HG03460 (cell line): Measurements from ENCODE around the gene TTC23.
"Not testable (repeated sequence)": the region's sequence is repeated elsewhere in the genome, so short reads cannot be mapped to it uniquely, and the experiment has no call there.

Experiments
- ATAC-seq: cut with Tn5 transposase; IDR thresholded peaks from one replicate; pipeline ENCODE4 v1.9.1; 2021; ENCODE audit not compliant: unreplicated experiment

The TTC23 gene

GRCh38 chr15:99250001-99250400 is 620 bp upstream of the TTC23 start:
- ATAC-seq, result no peak

- ATAC-seq, result no peak
Measured at GRCh38 chr15:99248000-99248715, 1.2 kb downstream of the TTC23 start.

GRCh38 chr15:99247062-99247461 is 2.3 kb downstream of the TTC23 start:
- no peak for ATAC-seq

- ATAC-seq, result no peak
Measured at GRCh38 chr15:99244306-99244705, 5.1 kb downstream of the TTC23 start.

GRCh38 chr15:99241752-99242151 is 7.6 kb downstream of the TTC23 start:
- no peak for ATAC-seq

GRCh38 chr15:99239545-99240198 is 9.7 kb downstream of the TTC23 start:
- ATAC-seq, result peak; percentile 95

- no peak for ATAC-seq
Measured at GRCh38 chr15:99238849-99239248, 10.5 kb downstream of the TTC23 start.

GRCh38 chr15:99234160-99234559 is 15.2 kb downstream of the TTC23 start:
- ATAC-seq, result not testable (repeated sequence)

- no peak for ATAC-seq
Measured at GRCh38 chr15:99232740-99233139, 16.6 kb downstream of the TTC23 start.

- no peak for ATAC-seq
Measured at GRCh38 chr15:99230867-99231266, 18.5 kb downstream of the TTC23 start.

- no peak for ATAC-seq
Measured at GRCh38 chr15:99228120-99228770, 21.1 kb downstream of the TTC23 start.

GRCh38 chr15:99226802-99227201 is 22.6 kb downstream of the TTC23 start:
- no peak for ATAC-seq

GRCh38 chr15:99224372-99225214 is 24.8 kb downstream of the TTC23 start:
- ATAC-seq, result no peak

GRCh38 chr15:99213187-99213811 is 36.1 kb downstream of the TTC23 start:
- ATAC-seq, result peak; percentile 94

GRCh38 chr15:99212406-99212805 is 37.0 kb downstream of the TTC23 start:
- no peak for ATAC-seq

GRCh38 chr15:99211926-99212325 is 37.5 kb downstream of the TTC23 start:
- ATAC-seq, result no peak

- no peak for ATAC-seq
Measured at GRCh38 chr15:99210334-99210733, 39.0 kb downstream of the TTC23 start.

GRCh38 chr15:99209326-99209725 is 40.1 kb downstream of the TTC23 start:
- ATAC-seq, result no peak

- no peak for ATAC-seq
Measured at GRCh38 chr15:99207672-99208071, 41.7 kb downstream of the TTC23 start.

GRCh38 chr15:99202176-99202552 is 47.2 kb downstream of the TTC23 start:
- no peak for ATAC-seq
